Measurements from ENCODE around the gene TMEM270.
"Not testable (repeated sequence)": the region's sequence is repeated elsewhere in the genome, so short reads cannot be mapped to it uniquely, and the experiment has no call there.

The TMEM270 gene

DNA sequence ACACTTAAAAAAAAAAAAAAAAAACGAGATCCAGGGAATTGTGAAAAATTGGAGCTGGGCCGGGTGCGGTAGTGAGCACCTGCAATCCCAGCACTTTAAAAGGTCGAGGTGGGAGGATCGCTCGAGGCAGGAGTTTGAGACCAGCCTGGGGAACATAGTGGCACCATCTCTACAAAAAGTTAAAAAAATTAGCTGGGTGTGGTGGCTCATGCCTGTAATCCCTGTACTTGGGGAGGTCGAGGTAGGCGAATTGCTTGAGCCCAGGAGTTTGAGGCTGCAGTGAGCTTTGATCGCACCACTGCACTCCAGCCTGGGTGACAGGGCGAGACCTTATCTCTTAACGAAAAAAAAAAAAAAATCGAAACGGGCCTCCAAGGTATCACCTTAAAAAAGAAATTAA, 28.2 kb upstream of the TMEM270 start:
- DNase-seq (ENCODE audit: low spot score), result no peak

DNA sequence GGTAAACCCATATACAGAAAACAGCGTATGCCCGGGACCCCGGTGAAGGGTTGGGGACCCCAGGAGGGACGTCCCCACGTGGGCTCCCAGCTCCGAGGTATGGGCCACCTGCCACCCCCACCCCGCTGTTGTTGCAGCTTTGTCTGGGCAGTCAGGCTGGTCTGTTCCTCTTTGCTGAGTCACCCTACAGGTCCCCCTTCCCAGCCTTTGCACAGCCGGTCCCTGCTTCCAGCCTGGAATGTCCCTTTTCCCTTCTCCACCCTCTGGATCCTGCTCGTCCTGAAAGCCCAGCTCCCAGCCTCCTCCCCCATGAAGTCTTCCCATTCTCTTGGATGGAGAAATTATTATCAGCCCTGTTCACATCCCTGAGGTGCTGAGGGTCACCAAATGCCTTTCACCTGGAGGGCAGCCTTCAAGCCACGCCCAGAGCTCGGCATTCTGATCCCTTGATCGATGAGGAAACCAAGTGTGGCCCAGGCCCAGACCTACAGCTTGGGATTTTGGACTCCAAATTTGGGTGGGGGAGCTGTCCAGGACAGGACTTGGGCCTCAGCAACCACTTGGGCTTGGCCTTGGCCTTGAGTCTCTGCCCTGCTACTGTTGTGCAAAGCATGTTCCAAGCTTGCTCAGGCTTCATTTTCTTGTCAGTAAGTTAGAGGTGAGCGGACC, 27.6 kb upstream of the TMEM270 start:
- no peak for DNase-seq (ENCODE audit: low spot score)

DNA sequence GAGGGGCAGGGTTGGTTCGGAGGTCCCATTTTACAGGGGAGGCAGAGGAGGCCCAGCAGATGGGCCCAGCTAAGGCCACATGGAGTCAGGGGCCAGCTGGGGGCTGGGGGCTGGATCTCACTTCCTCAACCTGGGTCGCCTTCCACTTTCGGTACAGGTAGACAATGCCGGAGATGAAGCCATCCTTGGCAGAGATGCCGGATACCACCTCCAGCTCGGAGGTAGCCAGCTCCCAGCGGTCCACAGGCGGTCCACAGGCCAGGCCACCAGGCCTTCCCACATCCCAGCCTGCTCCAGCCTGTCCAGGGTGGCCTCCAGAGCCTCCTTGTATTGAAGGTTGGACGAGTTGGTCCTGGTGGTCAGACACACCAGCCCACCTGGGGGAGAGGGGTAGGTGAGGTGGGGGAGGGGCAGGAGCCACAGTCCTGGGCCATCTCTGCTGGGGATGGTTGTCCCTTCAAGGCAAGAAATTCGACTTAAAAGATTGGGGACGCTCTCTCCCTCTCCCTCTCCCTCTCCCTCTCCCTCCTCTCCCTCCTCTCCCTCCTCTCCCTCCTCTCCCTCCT, 26.2 kb upstream of the TMEM270 start:
- DNase-seq (ENCODE audit: low spot score), result no peak

DNA sequence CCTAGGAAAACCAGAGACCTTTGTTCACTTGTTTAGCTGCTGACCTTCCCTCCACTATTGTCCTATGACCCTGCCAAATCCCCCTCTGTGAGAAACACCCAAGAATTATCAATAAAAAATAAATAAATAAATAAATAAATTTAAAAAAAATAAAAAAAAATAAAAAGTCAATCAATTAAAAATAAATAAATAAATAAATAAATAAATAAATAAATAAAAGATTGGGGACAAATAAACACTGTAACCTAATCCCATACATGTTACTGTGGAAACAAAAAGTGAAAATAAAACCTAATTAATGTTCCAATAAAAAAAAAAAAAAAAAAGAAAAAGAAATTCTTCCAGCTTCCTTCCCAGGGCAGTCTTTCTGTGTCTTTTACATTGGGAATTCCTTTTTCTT, 23.8 kb upstream of the TMEM270 start:
- not testable (repeated sequence) for DNase-seq (ENCODE audit: low spot score)

DNA sequence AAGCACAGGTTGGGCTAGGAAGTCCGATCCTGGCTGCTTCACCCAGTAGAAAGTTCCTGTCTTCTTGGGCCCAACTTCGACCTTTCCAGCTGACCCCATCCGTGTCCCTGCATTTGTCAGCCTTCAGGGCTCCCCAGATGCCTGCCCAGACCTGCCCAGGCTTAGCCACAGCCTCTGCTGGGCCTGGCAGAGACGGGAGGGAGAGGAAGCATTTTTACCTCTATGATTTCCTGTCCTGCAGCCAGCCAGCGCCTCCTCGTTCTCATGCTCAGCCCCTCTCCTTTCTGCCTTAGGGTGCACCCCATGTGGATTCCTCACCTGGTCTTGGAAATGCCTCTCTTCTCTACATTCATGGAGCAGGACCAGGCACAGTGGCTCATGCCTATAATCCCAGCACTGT, 22.3 kb upstream of the TMEM270 start:
- no peak for DNase-seq (ENCODE audit: low spot score)

- DNase-seq (ENCODE audit: low spot score), result no peak
Measured at GRCh38 chr7:73839290-73839689, 21.7 kb upstream of the TMEM270 start.

DNA sequence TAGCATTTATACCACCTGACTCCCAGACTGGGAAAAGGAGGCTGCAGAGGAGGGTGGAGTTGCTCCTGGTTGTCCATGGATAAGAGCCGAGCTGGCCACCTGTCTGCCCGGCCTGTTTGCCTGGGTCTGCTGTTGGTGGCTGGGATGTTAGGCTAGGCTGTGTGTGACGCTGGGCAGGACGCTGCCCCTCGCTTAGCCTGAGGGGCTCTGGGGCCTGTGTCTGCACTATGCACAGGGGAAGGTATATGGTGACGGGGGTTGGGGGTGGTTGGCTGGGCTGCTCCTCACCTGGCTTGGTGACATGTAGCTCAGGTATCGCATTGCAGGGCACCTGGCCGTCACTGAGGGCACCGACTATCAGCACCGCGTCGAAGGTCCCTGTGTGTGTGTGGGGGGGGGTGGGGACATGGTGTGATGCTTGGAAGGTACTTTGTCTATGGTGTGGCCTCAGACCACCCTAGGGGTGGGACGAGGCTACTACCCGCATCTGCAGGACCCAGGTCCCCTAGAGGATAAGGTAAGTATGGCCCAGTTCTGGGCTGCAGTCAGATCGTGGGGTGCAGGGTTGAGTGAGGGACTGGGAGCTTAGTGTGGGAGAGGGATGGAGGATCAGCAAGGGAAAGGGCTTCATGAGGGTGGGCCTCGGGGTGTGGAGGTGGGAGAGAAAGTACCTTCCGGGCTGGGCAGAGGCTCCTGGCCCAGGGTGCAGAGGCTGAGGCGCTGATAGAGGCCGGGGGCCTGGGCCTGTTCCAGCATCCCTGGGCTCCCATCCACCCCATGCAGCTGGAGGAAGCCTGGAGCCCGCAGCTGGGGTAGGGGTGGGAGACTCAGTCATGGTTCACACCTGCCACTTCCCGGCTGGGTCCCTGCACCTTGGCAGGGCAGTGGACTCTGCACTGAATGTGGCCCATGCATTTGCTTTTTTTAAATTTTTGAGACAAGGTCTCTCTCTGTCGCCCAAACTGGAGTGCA, 20.9 kb upstream of the TMEM270 start:
- no peak for DNase-seq (ENCODE audit: low spot score)

- no peak for DNase-seq (ENCODE audit: low spot score)
Measured at GRCh38 chr7:73840715-73841379, 20.1 kb upstream of the TMEM270 start.

GRCh38 chr7:73841689-73842066, 19.3 kb upstream of the TMEM270 start:
- no peak for DNase-seq (ENCODE audit: low spot score)

DNA sequence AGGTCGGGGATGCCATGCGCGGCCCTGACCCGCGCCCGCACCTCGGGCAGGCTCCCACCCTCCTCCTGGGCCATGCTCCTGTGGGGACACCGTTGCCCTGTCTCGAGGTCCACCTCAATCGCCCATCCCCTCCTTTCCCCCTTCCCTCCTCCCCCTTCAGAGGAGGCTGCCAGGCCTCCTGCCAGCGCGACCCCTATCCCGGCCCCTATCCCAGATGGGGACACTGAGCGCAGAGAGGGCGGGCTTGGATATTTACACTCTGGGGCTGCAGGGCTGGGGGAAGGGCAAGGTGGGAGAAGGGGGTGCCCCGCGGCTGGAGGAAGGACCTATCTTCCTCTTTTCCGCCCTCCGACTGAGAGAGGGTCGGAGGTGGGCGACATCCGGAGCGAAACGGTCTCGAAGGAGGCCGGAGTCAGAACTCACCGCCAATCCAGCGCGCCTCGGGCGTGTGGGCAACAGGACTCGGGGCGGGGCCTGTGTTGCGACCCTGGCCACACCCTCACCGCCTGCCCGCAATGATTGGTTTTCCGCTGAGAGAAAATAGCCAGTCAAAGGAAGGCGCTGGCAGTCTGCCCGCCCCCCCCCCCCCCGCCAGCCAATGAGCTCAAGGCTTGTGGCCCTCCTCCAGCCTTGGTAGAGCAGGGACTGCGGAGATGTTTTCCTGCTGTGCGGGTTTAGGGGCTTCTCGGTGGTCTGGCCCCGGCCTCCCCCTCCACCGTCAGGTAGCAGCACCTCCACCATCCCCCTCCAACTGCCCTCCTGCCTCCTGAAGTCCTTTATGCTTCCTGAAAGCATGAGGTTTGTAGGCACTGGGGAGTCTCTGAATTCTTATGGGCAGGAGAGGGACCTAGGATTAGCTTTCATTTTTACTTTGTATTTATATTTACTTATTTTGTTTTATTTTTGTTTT, 18.6 kb upstream of the TMEM270 start, which contains the start of gene METTL27:
TSS of gene METTL27 (minus strand) at position 450 of the 910 bp plus-strand sequence. CDS start at position 74, 376 bp downstream.
- DNase-seq (ENCODE audit: low spot score), result peak; percentile 89

- no peak for DNase-seq (ENCODE audit: low spot score)
Measured at GRCh38 chr7:73844131-73844547, 16.8 kb upstream of the TMEM270 start.

DNA sequence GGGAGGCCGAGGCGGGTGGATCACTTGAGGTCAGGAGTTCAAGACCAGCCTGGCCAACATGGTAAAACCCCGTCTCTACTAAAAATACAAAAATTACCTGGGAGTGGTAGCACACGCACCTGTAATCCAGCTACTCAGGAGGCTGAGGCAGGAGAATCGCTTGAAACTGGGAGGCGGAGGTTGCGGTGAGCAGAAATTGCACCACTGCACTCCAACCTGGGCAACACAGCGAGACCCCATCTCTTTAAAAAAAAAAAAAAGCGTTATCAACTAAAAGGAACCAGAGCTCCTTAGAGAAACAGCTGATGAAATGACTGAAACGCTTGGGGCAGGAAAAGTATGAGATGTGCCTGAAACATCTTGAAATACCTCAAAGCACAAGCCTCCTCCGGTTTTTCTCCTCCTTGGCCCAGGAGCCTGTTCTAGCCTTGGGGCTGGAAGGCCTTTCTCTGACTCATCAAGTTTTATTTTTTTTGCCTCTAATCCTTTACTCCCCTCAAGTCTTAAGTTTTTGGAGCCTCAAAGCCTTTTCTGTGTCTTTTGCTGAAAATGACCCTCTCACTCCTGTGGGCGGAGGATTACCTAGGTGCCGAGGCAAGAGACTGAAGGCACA, 16.0 kb upstream of the TMEM270 start:
- DNase-seq (ENCODE audit: low spot score), result no peak

DNA sequence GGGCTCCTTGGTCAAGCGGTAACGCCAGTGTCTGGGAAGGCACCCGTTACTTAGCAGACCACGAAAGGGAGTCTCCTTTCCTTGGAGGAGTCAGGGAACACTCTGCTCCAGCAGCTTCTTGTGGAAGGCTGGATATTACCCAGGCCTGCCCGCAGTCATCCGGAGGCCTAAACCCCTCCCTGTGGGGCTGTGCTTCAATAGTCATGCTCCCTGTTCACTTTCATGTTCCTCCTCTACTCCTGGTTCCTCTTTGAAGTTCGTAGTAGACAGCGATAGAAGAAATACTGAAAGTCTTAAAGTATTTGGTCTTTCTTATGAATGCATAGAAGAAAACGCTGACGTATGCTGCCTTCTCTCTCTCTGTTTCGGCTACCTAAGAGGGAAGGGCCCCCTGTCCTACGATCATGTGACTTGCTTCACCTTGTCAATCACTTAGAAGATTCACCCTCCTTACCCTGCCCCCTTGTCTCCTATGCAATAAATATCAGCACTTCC, 15.2 kb upstream of the TMEM270 start:
- peak; percentile 47 for DNase-seq (ENCODE audit: low spot score)

DNA sequence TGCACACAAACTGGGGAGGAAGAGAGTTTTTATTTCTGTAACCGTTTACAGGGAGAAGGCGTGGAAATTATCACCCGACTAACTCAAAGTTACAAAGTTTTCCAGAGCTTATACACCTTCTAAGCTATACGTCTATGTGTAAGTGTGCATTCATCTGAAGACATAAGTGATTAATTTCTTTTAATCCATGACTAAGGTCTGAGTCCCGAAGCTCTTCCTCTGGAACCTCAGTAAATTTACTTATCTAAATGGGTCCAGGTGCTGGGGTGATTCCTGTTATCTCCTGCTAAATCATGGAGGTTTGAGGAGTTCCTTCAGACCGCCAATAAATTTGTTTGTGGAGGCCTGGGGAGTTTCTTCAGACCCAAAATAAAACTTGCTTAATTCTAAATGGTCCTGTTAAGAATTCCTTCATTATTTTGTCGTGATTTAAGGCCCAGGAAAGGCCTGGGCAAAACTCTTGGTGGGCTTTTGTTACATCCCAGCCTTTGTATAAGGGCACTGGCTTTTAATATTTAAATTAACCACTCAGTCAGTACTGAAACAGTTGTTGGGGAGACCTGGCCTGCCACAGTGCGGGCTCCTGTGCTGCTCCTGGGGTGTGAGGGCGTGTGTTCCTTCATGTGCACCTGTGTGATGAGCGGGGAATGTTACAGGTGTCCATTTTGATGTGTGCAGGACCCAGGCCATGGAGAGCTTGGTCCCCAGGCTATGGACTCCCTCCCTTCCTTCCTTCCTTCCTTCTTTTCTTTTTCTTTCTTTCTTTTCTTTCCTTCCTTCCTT, 12.8 kb upstream of the TMEM270 start:
- no peak for DNase-seq (ENCODE audit: low spot score)

DNA sequence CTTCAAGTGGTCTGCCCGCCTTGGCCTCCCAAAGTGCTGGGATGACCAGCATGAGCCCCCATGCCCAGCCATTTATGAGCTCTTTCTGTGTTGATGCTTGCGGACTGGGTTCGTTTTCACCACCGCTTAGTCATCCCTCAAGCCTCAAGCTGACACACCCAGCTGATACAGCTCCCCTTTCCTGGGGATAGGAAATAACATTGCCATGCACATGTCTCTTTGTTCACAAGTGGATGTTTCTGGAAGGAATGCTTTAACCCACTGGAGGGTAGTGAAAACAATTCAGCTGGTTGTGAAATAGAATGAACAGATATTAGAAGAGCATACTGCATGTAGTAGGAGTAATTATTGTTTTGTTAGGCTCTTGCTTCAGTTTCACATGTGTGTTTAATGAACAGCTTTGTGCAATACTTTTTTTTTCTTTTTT, 10.2 kb upstream of the TMEM270 start:
- no peak for DNase-seq (ENCODE audit: low spot score)

DNA sequence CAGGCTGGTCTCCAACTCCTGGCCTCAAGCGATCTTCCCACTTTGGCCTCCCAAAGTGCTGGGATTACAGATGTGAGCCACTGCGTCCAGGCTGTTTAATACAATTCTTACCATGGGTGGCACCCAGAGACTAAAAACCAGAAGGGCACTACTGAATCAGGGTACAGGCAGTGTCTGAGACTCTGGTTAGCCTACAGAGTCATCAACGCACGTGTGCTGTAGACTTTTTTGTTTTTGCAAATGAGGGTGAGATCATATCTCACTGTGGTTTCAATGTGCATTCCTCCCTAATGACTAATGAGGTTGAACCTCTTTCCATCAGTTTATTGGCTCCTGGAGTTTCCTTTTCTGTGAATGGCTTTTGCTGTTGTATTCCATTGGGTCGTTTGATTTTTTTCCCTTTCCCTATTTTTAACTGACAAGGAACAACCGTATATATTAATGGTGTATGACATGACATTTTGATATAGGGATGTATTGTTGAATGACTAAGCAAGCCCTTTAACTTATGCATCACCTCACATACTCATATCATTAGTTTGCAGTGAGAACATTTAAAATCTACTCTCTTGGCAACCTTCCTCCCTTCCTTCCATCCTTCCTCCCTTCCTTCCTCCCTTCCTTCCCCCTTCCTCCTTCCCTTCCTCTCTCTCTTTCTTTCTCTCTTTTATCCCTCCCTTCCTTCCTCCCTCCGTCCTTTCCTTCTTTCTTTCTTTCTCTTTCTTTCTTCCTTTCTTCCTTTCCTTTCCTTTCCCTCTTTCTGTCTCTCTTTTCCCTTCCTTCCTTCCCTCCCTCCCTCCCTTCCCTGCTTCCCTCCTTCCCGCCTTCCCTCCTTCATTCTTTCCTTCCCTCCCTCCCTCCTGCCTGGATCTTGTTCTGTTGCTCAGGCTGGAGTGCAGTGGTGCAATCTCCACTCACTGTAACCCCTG, 9.3 kb upstream of the TMEM270 start:
- no peak for DNase-seq (ENCODE audit: low spot score)

DNA sequence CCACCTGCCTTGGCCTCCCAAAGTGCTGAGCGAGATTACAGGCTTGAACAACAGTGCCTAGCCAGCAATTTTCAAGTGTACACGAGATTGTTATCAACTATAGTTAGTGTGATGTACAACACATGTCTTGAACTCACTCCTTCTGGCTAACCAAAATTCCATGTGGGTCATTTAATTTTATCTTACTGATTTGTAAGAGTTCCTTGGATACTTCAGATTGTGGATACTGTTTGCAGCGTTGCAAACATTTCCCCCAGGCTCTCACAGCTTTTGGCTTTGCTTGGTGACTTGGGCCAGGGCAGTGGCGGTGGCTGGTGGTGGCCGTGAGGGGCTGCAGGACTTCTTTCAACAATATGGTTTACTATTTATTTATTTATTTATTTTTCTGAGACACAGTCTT, 8.5 kb upstream of the TMEM270 start:
- DNase-seq (ENCODE audit: low spot score), result no peak

- DNase-seq (ENCODE audit: low spot score), result no peak
Measured at GRCh38 chr7:73856941-73857340, 4.0 kb upstream of the TMEM270 start.

GRCh38 chr7:73858807-73859206, 2.2 kb upstream of the TMEM270 start:
- no peak for DNase-seq (ENCODE audit: low spot score)
